Measurements from ENCODE around the gene A1BG.

A1BG gene

DNA sequence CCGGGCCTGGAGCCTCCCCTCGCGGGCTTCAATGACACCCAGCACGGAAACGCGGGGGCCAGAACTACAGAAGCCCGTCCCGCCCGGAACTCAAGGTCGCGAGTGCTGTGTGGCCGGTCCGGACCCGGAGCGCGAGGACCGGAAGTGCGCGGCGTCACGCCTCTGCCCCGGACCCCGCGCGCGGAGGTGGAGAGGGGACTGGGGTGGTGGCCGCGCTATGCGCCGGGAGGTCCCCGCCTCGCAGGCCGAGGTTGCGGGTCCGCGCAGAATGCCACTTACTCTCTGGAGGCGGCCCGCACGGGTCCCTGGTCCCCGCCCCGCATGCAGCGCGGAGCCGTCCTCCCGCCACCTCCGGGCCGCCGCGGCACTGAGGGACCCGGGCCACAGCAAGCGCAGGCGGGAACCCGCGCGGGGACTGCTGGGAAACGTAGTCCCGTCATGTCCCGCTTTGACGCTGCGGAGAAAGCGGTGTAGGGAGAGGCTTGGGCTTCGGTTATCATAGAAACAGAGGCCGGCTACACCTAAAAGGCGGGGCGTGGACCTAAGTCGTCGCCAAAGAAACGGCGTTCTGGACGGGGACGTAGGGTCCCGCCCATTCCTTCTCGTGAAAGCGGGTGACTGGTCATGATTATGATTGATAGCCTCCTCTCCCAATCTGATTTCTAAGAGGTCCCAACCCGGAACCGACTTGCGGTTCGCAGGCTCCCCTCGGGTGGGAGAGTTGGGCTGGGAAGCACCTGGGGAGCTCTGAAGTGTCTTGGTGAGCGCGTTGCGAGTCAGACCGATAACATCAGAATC lies 27.6 kb upstream of the A1BG start, which contains the start of gene ZNF837:
Gene ZNF837 (minus strand): TSS at position 369 of the 798 bp plus-strand sequence. CDS start 11,698 bp downstream, outside the sequence.
- ChIA-PET POLR2A (interaction anchor here (0.6 to 2.9 kb wide), 10 partner anchors 10 to 163 kb away, joined by 3 to 25 read pairs (median 4); partner anchors contain the start of genes TRIM28, ZNF324B, ZNF497 and ZNF584), CTCF (interaction anchor here (0.6 to 1.2 kb wide), 4 partner anchors 11 to 177 kb away, joined by 3 to 6 read pairs (median 4); partner anchors contain the start of gene ZBTB45)
- H3K27ac ChIP-seq (ENCODE audit: extremely low read depth, low read depth, low read length): peak within 1 kb of the TSS; percentile 87
- TF ChIP-seq ZNF138 (tag by site-specific recombination; IDR thresholded peaks at IDR 0.05; ENCODE audit: borderline replicate concordance) (no peak), ZNF555 (tag by site-specific recombination; conservative IDR thresholded peaks at IDR 0.05) (no peak), ZNF701 (tag by site-specific recombination; IDR thresholded peaks at IDR 0.05) (no peak), ZNF10 (tag by site-specific recombination; IDR thresholded peaks at IDR 0.05) (peak; percentile 84), KLF10 (tag by site-specific recombination; IDR thresholded peaks at IDR 0.05) (peak; percentile 84), ZBTB1 (tag by site-specific recombination; IDR thresholded peaks at IDR 0.05) (no peak), ZNF776 (tag by site-specific recombination; IDR thresholded peaks at IDR 0.05; ENCODE audit: borderline replicate concordance) (no peak), ZEB2 (tag by site-specific recombination; IDR thresholded peaks at IDR 0.05) (peak; percentile 87; the same call in 1 of the 2 replicates), ZNF211 (tag by site-specific recombination; IDR thresholded peaks at IDR 0.05; ENCODE audit: low read depth) (no peak), MYNN (tag by site-specific recombination; IDR thresholded peaks at IDR 0.05; ENCODE audit: borderline replicate concordance) (peak; percentile 12; the same call in 1 of the 2 replicates), ZNF473 (tag by site-specific recombination; IDR thresholded peaks at IDR 0.05) (no peak), ZNF274 (IDR thresholded peaks at IDR 0.05; ENCODE audit: low read length) (no peak), ZNF274 (tag by site-specific recombination; IDR thresholded peaks at IDR 0.05; ENCODE audit: borderline replicate concordance) (no peak), ZNF132 (tag by site-specific recombination; IDR thresholded peaks at IDR 0.05; ENCODE audit: borderline replicate concordance) (no peak), YY1 (tag by site-specific recombination; IDR thresholded peaks at IDR 0.05) (peak; percentile 82), YY2 (tag by site-specific recombination; IDR thresholded peaks at IDR 0.05) (peak; percentile 88), SCRT1 (tag by site-specific recombination; IDR thresholded peaks at IDR 0.05; ENCODE audit: borderline replicate concordance) (no peak), ZNF623 (tag by site-specific recombination; IDR thresholded peaks at IDR 0.05) (peak; percentile 46), TCF7L2 (IDR thresholded peaks at IDR 0.05; ENCODE audit: borderline replicate concordance, low read depth, low read length) (peak; percentile 67; the same call in 1 of the 2 replicates)
- TF ChIP-seq, protein P1, sequence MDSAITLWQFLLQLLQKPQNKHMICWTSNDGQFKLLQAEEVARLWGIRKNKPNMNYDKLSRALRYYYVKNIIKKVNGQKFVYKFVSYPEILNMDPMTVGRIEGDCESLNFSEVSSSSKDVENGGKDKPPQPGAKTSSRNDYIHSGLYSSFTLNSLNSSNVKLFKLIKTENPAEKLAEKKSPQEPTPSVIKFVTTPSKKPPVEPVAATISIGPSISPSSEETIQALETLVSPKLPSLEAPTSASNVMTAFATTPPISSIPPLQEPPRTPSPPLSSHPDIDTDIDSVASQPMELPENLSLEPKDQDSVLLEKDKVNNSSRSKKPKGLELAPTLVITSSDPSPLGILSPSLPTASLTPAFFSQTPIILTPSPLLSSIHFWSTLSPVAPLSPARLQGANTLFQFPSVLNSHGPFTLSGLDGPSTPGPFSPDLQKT (IDR thresholded peaks at IDR 0.05; ENCODE audit: borderline replicate concordance, low read depth, low read length): no peak
- TF ChIP-seq, protein P2, sequence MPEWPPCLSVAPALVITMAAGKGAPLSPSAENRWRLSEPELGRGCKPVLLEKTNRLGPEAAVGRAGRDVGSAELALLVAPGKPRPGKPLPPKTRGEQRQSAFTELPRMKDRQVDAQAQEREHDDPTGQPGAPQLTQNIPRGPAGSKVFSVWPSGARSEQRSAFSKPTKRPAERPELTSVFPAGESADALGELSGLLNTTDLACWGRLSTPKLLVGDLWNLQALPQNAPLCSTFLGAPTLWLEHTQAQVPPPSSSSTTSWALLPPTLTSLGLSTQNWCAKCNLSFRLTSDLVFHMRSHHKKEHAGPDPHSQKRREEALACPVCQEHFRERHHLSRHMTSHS (tag by site-specific recombination; IDR thresholded peaks at IDR 0.05): no peak
- TF ChIP-seq, protein P3, sequence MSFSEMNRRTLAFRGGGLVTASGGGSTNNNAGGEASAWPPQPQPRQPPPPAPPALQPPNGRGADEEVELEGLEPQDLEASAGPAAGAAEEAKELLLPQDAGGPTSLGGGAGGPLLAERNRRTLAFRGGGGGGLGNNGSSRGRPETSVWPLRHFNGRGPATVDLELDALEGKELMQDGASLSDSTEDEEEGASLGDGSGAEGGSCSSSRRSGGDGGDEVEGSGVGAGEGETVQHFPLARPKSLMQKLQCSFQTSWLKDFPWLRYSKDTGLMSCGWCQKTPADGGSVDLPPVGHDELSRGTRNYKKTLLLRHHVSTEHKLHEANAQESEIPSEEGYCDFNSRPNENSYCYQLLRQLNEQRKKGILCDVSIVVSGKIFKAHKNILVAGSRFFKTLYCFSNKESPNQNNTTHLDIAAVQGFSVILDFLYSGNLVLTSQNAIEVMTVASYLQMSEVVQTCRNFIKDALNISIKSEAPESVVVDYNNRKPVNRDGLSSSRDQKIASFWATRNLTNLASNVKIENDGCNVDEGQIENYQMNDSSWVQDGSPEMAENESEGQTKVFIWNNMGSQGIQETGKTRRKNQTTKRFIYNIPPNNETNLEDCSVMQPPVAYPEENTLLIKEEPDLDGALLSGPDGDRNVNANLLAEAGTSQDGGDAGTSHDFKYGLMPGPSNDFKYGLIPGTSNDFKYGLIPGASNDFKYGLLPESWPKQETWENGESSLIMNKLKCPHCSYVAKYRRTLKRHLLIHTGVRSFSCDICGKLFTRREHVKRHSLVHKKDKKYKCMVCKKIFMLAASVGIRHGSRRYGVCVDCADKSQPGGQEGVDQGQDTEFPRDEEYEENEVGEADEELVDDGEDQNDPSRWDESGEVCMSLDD (tag by site-specific recombination; IDR thresholded peaks at IDR 0.05): peak; percentile 87
- TF ChIP-seq, protein P4, sequence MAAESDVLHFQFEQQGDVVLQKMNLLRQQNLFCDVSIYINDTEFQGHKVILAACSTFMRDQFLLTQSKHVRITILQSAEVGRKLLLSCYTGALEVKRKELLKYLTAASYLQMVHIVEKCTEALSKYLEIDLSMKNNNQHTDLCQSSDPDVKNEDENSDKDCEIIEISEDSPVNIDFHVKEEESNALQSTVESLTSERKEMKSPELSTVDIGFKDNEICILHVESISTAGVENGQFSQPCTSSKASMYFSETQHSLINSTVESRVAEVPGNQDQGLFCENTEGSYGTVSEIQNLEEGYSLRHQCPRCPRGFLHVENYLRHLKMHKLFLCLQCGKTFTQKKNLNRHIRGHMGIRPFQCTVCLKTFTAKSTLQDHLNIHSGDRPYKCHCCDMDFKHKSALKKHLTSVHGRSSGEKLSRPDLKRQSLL (tag by site-specific recombination; IDR thresholded peaks at IDR 0.05): peak; percentile 52; the same call in 1 of the 2 replicates
- TF ChIP-seq, protein P5, sequence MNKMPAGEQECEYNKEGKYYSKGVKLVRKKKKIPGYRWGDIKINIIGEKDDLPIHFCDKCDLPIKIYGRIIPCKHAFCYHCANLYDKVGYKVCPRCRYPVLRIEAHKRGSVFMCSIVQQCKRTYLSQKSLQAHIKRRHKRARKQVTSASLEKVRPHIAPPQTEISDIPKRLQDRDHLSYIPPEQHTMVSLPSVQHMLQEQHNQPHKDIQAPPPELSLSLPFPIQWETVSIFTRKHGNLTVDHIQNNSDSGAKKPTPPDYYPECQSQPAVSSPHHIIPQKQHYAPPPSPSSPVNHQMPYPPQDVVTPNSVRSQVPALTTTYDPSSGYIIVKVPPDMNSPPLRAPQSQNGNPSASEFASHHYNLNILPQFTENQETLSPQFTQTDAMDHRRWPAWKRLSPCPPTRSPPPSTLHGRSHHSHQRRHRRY (tag by site-specific recombination; IDR thresholded peaks at IDR 0.05): no peak
- TF ChIP-seq, protein P6, sequence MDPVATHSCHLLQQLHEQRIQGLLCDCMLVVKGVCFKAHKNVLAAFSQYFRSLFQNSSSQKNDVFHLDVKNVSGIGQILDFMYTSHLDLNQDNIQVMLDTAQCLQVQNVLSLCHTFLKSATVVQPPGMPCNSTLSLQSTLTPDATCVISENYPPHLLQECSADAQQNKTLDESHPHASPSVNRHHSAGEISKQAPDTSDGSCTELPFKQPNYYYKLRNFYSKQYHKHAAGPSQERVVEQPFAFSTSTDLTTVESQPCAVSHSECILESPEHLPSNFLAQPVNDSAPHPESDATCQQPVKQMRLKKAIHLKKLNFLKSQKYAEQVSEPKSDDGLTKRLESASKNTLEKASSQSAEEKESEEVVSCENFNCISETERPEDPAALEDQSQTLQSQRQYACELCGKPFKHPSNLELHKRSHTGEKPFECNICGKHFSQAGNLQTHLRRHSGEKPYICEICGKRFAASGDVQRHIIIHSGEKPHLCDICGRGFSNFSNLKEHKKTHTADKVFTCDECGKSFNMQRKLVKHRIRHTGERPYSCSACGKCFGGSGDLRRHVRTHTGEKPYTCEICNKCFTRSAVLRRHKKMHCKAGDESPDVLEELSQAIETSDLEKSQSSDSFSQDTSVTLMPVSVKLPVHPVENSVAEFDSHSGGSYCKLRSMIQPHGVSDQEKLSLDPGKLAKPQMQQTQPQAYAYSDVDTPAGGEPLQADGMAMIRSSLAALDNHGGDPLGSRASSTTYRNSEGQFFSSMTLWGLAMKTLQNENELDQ (tag by site-specific recombination; IDR thresholded peaks at IDR 0.05; ENCODE audit: low read depth): no peak
- TF ChIP-seq, protein P7, sequence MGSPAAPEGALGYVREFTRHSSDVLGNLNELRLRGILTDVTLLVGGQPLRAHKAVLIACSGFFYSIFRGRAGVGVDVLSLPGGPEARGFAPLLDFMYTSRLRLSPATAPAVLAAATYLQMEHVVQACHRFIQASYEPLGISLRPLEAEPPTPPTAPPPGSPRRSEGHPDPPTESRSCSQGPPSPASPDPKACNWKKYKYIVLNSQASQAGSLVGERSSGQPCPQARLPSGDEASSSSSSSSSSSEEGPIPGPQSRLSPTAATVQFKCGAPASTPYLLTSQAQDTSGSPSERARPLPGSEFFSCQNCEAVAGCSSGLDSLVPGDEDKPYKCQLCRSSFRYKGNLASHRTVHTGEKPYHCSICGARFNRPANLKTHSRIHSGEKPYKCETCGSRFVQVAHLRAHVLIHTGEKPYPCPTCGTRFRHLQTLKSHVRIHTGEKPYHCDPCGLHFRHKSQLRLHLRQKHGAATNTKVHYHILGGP (tag by site-specific recombination; IDR thresholded peaks at IDR 0.05): no peak; the same call in 1 of the 2 replicates

More for the DNA sequence above, 27.6 kb upstream of the A1BG start, which contains the start of gene ZNF837:
- H3K9me3 ChIP-seq (ENCODE audit: control insufficient read depth, insufficient read depth, low read depth, low read length): no peaks in the 10 kb centered on the region
- peaks cover 11% of the 10 kb centered on the region for H3K4me1 ChIP-seq (ENCODE audit: control insufficient read depth, insufficient read depth, low read length)
- peak within 1 kb of the TSS; percentile 83 for H3K4me3 ChIP-seq (ENCODE audit: low read depth, low read length)
- no peaks in the 10 kb centered on the region for H3K36me3 ChIP-seq (ENCODE audit: control insufficient read depth in 2 of 2, insufficient read depth in 1 of 2, low read length in 2 of 2)

All from HEK293 (cell line).